ENCODE results near the gene CCL7.

DNA sequence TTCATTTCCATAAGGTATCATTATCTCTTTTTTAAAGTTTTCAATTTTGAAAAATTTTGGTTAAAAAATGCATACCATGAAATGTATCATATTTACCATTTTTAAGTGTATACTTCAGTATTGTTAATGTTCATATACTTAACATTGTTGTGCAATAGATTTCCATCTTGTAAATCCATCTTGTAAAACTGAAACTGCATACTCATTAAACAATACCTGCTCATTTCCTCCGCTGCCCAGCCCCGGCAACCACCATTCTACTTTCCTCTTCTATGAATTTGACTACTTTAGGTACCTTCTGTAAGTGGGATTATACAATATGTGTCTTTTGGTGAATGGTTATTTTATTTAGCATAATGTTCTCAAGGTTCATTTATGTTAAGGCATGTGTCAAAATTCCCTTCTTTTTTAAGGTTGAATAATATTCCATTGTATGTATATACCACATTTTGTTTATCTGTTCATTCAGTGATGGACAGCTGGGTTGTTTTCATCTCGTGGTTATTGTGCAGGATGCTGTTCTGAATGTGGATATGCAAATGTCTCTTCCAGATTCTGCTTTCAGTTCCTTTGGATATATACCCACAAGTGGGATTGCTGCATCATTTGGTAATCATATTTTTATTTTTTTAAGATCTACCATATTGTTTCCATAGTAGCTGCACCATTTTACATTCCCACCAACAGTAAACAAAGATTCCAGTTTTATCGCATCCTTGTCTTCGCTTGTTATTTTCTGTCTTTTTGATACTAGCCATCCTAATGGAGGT is 8.3 kb upstream of the CCL7 start:
- TF ChIP-seq, protein P1, sequence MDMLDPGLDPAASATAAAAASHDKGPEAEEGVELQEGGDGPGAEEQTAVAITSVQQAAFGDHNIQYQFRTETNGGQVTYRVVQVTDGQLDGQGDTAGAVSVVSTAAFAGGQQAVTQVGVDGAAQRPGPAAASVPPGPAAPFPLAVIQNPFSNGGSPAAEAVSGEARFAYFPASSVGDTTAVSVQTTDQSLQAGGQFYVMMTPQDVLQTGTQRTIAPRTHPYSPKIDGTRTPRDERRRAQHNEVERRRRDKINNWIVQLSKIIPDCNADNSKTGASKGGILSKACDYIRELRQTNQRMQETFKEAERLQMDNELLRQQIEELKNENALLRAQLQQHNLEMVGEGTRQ (CRISPR knock-in tag; IDR thresholded peaks at IDR 0.05), result no peak
- TF ChIP-seq ZFPM2 (CRISPR knock-in tag; IDR thresholded peaks at IDR 0.05), result no peak
- TF ChIP-seq ZNF143 (CRISPR knock-in tag; IDR thresholded peaks at IDR 0.05), result no peak
- TF ChIP-seq FOXP1 (CRISPR knock-in tag; IDR thresholded peaks at IDR 0.05), result no peak
- no peak for TF ChIP-seq SRSF1 (IDR thresholded peaks at IDR 0.05; ENCODE audit: low read depth, low read length)
- TF ChIP-seq TEAD2 (tag; IDR thresholded peaks at IDR 0.05), result no peak
- TF ChIP-seq ARID2 (IDR thresholded peaks at IDR 0.05), result no peak
- TF ChIP-seq, protein P2, sequence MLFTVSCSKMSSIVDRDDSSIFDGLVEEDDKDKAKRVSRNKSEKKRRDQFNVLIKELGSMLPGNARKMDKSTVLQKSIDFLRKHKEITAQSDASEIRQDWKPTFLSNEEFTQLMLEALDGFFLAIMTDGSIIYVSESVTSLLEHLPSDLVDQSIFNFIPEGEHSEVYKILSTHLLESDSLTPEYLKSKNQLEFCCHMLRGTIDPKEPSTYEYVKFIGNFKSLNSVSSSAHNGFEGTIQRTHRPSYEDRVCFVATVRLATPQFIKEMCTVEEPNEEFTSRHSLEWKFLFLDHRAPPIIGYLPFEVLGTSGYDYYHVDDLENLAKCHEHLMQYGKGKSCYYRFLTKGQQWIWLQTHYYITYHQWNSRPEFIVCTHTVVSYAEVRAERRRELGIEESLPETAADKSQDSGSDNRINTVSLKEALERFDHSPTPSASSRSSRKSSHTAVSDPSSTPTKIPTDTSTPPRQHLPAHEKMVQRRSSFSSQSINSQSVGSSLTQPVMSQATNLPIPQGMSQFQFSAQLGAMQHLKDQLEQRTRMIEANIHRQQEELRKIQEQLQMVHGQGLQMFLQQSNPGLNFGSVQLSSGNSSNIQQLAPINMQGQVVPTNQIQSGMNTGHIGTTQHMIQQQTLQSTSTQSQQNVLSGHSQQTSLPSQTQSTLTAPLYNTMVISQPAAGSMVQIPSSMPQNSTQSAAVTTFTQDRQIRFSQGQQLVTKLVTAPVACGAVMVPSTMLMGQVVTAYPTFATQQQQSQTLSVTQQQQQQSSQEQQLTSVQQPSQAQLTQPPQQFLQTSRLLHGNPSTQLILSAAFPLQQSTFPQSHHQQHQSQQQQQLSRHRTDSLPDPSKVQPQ (CRISPR knock-in tag; IDR thresholded peaks at IDR 0.05; ENCODE audit: borderline replicate concordance), result no peak
